Endothelial cell of umbilical vein (primary cell): ENCODE measurements around the gene LPP. TPM values are rescaled to one million over a fixed set of nuclear protein-coding genes. Genes with fewer than 3 reads are reported as not detected.

Source experiments
- BruUV-seq: library from RNA; stranded (reverse); fragments of 400-500 nt; replicated peaks from 2 replicates; lab custom pipeline; 2021; lab: Mats Ljungman, UMichigan
- CTCF ChIA-PET: fragments of 300-600, 350-600 bp; sonication (Branson Sonifier 250); formaldehyde crosslinking; loops from one replicate; lab custom pipeline; 2021; ENCODE audit warnings: antibody characterized with exemption, inconsistent platforms; lab: Charles Lee
- POLR2A ChIA-PET: fragments of 300-600, 350-600 bp; sonication (Branson Sonifier 250); formaldehyde crosslinking; loops from one replicate; lab custom pipeline; 2021; ENCODE audit warnings: antibody characterized with exemption, inconsistent platforms; lab: Charles Lee
- DNase-seq: peaks from one replicate; pipeline ENCODE4 v3.0.0-alpha.2; 2011; ENCODE audit warnings: low read depth, low spot score
- FAIRE-seq: peaks from 2 replicates; lab custom pipeline; 2011; peaks lifted over from hg19 to GRCh38; lab: Jason Lieb, UNC
- H2AFZ ChIP-seq: 2 replicates; pipeline ENCODE4 v1.6.0; 2012; ENCODE audit warnings: low read depth, low read length, control low read depth, inconsistent platforms
- H3K27ac ChIP-seq: 2 replicates; pipeline ENCODE4 v1.5.1; 2011; ENCODE audit warnings: low read depth, mild to moderate bottlenecking, control low read depth, low read length, moderate library complexity; ENCODE audit not compliant: insufficient read depth
- H3K27me3 ChIP-seq, 2 experiments: 2 replicates each; pipeline versions ENCODE4 v1.6.0 to v1.6.1; 2011; ENCODE audit warnings: low read length in 2 of 2, mixed read lengths in 1 of 2; ENCODE audit not compliant: control insufficient read depth in 2 of 2, insufficient read depth in 2 of 2
- H3K36me3 ChIP-seq, 2 experiments: 2 replicates in 1 of 2; 3 replicates in 1 of 2; pipeline ENCODE4 v1.5.1; 2011; ENCODE audit warnings: low read length in 2 of 2, mild to moderate bottlenecking in 1 of 2, moderate library complexity in 1 of 2; ENCODE audit not compliant: control insufficient read depth in 2 of 2, insufficient read depth in 2 of 2; ENCODE audit errors: extremely low read depth in 1 of 2
- H3K4me1 ChIP-seq: 3 replicates; pipeline ENCODE4 v1.5.1; 2011; ENCODE audit warnings: mild to moderate bottlenecking, low read length; ENCODE audit not compliant: control insufficient read depth, insufficient read depth; ENCODE audit errors: extremely low read depth
- H3K4me2 ChIP-seq: 2 replicates; pipeline ENCODE4 v1.6.1; 2011; ENCODE audit warnings: low read length, control low read depth, mixed read lengths; ENCODE audit not compliant: insufficient read depth
- H3K4me3 ChIP-seq, 3 experiments: fragments of 200-600 bp in 1 of 3; sonication (generic), shearing (Covaris generic) in 1 of 3; replicated peaks in 1 of 3; 2 replicates each; pipeline ENCODE4 v1.5.1; 2011 to 2016; ENCODE audit warnings: control low read depth in 3 of 3, low read length in 3 of 3, mild to moderate bottlenecking in 2 of 3, inconsistent platforms in 1 of 3, low read depth in 1 of 3, moderate library complexity in 1 of 3; ENCODE audit not compliant: insufficient read depth in 1 of 3
- H3K79me2 ChIP-seq: 2 replicates; pipeline ENCODE4 v1.6.0; 2012; ENCODE audit warnings: low read length, inconsistent platforms; ENCODE audit not compliant: control insufficient read depth, insufficient read depth
- H3K9ac ChIP-seq: replicated peaks from 2 replicates; pipeline ENCODE3; 2011; ENCODE audit warnings: low read length, control low read depth; ENCODE audit not compliant: insufficient read depth; ENCODE audit errors: extremely low read depth
- H3K9me1 ChIP-seq: replicated peaks from 3 replicates; pipeline ENCODE4 v1.6.0; 2011; ENCODE audit warnings: mild to moderate bottlenecking, low read length; ENCODE audit not compliant: control insufficient read depth, insufficient read depth; ENCODE audit errors: extremely low read depth
- H3K9me3 ChIP-seq: replicated peaks from 2 replicates; pipeline ENCODE4 v1.5.1; 2012; ENCODE audit warnings: low read length, inconsistent platforms; ENCODE audit not compliant: control insufficient read depth, insufficient read depth
- H4K20me1 ChIP-seq: replicated peaks from 2 replicates; pipeline ENCODE3; 2011; ENCODE audit warnings: mild to moderate bottlenecking, low read length; ENCODE audit not compliant: control insufficient read depth, insufficient read depth; ENCODE audit errors: extremely low read depth
- EZH2 ChIP-seq: IDR thresholded peaks from 2 replicates; pipeline ENCODE4 v1.6.1; 2012; ENCODE audit warnings: borderline replicate concordance, low read depth, mild to moderate bottlenecking, moderate library complexity, low read length, inconsistent platforms; ENCODE audit not compliant: severe bottlenecking
- FOS ChIP-seq: IDR thresholded peaks from 2 replicates; pipeline ENCODE4 v1.6.1; 2011; ENCODE audit warnings: mild to moderate bottlenecking, low read length, moderate library complexity, borderline replicate concordance; ENCODE audit not compliant: insufficient read depth
- GATA2 ChIP-seq: IDR thresholded peaks from 2 replicates; pipeline ENCODE4 v1.7.0; 2011; ENCODE audit warnings: low read depth, mild to moderate bottlenecking, moderate library complexity, mixed read lengths, low read length; ENCODE audit not compliant: insufficient read length, insufficient read depth
- JUN ChIP-seq: IDR thresholded peaks from 2 replicates; pipeline ENCODE4 v1.6.1; 2011; ENCODE audit warnings: borderline replicate concordance, low read depth; ENCODE audit not compliant: insufficient read length, insufficient read depth
- MYC ChIP-seq: IDR thresholded peaks from one replicate; pipeline ENCODE4 v1.6.1; 2011; ENCODE audit warnings: mild to moderate bottlenecking, low read depth, low read length
- POLR2A ChIP-seq: IDR thresholded peaks from 2 replicates; pipeline ENCODE4 v1.6.1; 2012; ENCODE audit warnings: low read depth, mild to moderate bottlenecking, control low read depth, low read length
- POLR2AphosphoS5 ChIP-seq: IDR thresholded peaks from 2 replicates; pipeline ENCODE4 v1.6.1; 2012; ENCODE audit warnings: low read depth, mild to moderate bottlenecking, control low read depth, low read length, moderate library complexity; ENCODE audit not compliant: insufficient read depth
- dilution Hi-C: fragments of 300-500 bp; cut with MboI; formaldehyde crosslinking; loops from one replicate; pipeline ENCODE4 v1.15.0; 2019; ENCODE audit warnings: low sequenced_read_pairs; ENCODE audit not compliant: extremely low pct_ligation_motif_present
- intact Hi-C: fragments of 100-400 bp; cut with micrococcal nuclease; formaldehyde crosslinking; loops from one replicate; pipeline ENCODE4 v1.10.0; 2022
- polyA plus RNA-seq, 4 experiments: library from polyadenylated mRNA; depleted of rRNA in 3 of 4; stranded (reverse) in 3 of 4; unstranded in 1 of 4; fragments of >200 nt; gene quantifications; 2 replicates each; pipeline versions ENCODE4 v1.2.1 to v1.2.3, GENCODE V29; 2011 to 2012; ENCODE audit warnings: missing spikeins in 1 of 4
- total RNA-seq: library from RNA; stranded (reverse); gene quantifications from 2 replicates; pipeline ENCODE4 v1.2.3, GENCODE V29; 2021
- TF ChIP-seq, protein P1 (sequence below): IDR thresholded peaks from 2 replicates; pipeline ENCODE4 v1.6.1; 2011; ENCODE audit not compliant: insufficient read depth, insufficient read length
- TF ChIP-seq, protein P2 (sequence below), 2 donors: IDR thresholded peaks; 1 replicate in 1 of 2; 2 replicates in 1 of 2; pipeline ENCODE4 v1.5.1; 2011; ENCODE audit warnings: low read length in 2 of 2, mild to moderate bottlenecking in 2 of 2, moderate library complexity in 2 of 2, control low read depth in 1 of 2, inconsistent platforms in 1 of 2, low read depth in 1 of 2; ENCODE audit not compliant: insufficient read depth in 1 of 2; ENCODE audit errors: extremely low read depth in 1 of 2

The LPP gene
- total and polyA plus RNA-seq, 2 donors (not counting 3 experiments of a cell fraction or from before 2014, with no cell fraction given) = 16.9 to 153 TPM

DNA sequence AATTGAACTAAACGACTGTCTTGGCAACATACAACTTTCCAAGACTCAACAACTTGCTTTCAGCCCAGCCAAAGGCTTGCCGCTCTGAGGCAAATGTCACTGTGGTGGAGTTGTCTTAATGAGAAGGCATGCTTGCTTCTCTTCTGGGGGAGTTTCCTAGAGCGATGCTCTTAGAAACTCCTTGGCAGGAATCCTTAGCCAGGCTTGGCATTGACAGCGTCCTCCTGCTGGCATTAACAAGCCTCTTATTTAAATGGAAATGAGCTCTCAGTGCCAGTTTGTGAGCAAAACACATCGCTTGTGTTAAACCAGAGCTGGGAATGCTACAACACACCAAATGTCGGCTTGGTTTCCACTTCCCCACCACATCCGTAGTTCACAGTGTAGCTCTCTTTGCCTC, 752.3 kb downstream of the LPP start:
- H3K4me1 ChIP-seq = peaks cover 16% of the 10 kb centered on the region
- H3K9me1 ChIP-seq = no peaks in the 10 kb centered on the region
- H3K27me3 ChIP-seq = no peaks in the 10 kb centered on the region
- no peaks in the 10 kb centered on the region for H4K20me1 ChIP-seq
- no TSS peak for BruUV-seq
- no peak overlapping the region for H3K27ac ChIP-seq
- no peak overlapping the region for H3K4me3 ChIP-seq
- FAIRE-seq (no peak), DNase-seq (no peak)
- H3K36me3 ChIP-seq = no peaks in the 10 kb centered on the region
- H2AFZ ChIP-seq = no peak overlapping the region
- no peak overlapping the region for H3K4me2 ChIP-seq
- CTCF ChIA-PET = interaction anchor here (1.3 kb wide), 1 partner anchor 20 kb away, joined by 5 read pairs; no protein-coding TSS in a partner anchor
- H3K9me3 ChIP-seq = no peaks in the 10 kb centered on the region
- intact Hi-C loops (no loop called here), dilution Hi-C loops (no loop called here)
- POLR2A ChIA-PET = no interaction called here
- no peak overlapping the region for H3K9ac ChIP-seq
- H3K79me2 ChIP-seq = no peaks in the 10 kb centered on the region
- TF ChIP-seq JUN = no peak
- TF ChIP-seq POLR2A = no peak
- no peak for TF ChIP-seq EZH2
- TF ChIP-seq POLR2AphosphoS5 = no peak
- TF ChIP-seq GATA2 = no peak
- TF ChIP-seq, protein P1, sequence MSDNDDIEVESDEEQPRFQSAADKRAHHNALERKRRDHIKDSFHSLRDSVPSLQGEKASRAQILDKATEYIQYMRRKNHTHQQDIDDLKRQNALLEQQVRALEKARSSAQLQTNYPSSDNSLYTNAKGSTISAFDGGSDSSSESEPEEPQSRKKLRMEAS = no peak
- TF ChIP-seq, protein P2, sequence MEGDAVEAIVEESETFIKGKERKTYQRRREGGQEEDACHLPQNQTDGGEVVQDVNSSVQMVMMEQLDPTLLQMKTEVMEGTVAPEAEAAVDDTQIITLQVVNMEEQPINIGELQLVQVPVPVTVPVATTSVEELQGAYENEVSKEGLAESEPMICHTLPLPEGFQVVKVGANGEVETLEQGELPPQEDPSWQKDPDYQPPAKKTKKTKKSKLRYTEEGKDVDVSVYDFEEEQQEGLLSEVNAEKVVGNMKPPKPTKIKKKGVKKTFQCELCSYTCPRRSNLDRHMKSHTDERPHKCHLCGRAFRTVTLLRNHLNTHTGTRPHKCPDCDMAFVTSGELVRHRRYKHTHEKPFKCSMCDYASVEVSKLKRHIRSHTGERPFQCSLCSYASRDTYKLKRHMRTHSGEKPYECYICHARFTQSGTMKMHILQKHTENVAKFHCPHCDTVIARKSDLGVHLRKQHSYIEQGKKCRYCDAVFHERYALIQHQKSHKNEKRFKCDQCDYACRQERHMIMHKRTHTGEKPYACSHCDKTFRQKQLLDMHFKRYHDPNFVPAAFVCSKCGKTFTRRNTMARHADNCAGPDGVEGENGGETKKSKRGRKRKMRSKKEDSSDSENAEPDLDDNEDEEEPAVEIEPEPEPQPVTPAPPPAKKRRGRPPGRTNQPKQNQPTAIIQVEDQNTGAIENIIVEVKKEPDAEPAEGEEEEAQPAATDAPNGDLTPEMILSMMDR (IDR thresholded peaks at IDR 0.05; ENCODE audit: extremely low read depth in 1 of 2, insufficient read depth in 1 of 2, low read depth in 1 of 2, low read length in 2 of 2) = no peak
- TF ChIP-seq FOS = no peak
- no peak for TF ChIP-seq MYC
